Measurements from ENCODE around the gene AKAP6.
"Not testable (repeated sequence)": the region's sequence is repeated elsewhere in the genome, so short reads cannot be mapped to it uniquely, and the experiment has no call there.

AKAP6 gene

DNA sequence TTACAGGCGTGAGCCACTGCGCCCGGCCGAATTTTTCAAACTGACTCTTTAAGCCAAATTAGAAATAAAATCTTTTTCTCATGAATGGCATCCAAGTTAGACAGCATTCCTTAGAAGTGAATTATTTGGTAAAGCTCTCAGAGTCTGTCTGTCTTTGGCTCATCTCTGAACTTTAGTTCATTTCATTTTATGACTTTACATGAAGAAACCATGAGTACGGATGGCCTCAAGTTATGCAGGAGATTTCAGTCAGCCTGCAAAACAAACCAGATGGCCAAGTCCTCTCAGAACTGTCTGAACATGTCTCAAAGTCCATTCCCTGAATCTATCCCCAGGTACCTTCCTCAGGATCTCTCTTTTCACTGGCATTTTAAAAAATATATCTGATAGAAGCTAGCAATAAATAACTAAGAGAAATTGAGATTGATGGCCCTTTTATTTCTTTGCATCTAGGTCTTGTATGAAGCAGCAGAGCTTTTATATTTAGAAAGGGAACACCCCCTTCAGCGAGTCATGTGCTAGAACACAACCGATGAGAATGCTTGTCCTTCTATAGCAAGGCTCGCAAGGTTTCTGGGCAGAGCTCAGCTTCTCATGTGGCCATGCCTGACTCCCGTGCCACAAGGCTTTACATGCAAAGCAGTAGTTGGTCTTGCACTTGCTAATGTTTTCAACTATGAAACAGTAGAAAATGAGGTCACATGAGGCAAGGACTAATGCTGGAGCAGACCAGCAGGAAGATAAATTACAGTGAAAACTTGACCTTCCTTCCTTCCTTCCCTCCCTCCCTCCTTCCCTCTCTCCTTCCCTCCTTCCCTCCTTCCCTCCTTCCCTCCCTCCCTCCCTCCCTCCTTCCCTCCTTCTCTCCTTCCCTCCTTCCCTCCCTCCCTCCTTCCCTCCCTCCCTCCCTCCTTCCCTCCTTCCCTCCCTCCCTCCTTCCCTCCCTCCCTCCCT is 125.0 kb downstream of the AKAP6 start:
- no peak for DNase-seq

DNA sequence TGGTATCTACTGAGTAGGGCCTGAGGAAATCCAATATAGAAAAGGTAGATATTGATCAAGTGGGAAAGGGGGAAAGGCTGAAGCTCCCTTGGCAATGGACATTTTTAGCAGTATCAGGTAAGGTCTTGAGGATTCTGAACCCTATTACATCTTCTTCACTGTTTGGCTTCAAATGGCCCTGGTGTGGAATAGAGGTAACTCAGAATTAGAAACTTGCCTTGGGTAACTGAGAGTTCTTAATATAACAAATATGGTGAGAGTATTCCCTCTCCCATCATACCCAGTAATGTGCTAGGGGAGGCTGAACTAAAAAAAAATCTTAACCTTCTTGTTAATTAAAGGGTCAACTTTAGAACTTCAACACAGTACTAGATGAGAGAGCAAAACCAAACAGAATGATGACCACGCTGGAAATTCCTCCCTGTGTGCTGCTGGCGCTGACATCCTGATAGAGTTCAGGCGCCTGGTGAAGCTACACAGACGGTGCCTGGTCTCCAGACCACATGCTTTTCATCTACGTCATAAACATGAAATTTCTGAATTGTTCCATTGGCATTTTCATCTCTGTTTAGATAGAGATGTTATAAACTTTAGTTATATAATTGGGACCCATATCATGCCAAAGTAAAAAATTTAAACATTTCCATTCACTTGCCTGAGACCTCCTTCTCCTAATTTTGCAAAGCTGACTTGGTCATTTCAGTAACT is 128.3 kb downstream of the AKAP6 start:
- DNase-seq, result no peak

DNA sequence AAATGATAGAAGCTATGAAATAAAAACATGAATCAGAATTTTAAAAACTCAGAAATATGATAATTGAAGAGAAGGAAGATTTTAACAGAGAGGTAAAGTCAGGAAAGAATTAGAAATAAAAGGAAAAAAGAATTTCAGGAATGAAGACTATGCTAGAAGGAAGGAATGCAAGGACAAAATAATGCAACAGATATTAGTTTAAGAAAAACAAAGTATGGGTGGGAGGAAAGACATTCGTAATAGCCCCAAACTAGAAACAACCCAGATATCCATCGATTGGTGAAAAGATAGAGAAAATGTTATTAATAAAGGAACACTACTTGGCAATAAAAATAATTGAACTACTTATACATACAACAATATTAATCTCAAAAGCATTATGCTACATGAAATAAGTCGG is 129.6 kb downstream of the AKAP6 start:
- no peak for DNase-seq

DNA sequence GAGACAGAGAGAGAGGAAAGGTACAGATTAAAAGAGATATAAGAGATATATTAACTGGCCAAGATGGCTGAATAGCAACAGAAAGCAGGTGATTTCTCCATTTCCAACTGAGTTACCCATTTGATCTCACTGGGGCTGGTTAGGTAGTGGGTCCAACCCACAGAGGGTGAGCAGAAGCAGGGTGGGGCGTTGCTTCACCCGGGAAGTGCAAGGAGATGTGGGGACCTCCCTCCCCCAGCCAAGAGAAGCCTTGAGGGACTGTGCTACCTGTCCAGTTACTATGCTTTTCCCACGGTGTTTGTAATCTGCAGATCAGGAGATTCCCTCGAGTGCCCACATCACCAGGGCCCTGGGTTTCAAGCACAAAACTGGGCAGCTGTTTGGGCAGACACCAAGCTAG is 131.2 kb downstream of the AKAP6 start:
- no peak for DNase-seq

DNA sequence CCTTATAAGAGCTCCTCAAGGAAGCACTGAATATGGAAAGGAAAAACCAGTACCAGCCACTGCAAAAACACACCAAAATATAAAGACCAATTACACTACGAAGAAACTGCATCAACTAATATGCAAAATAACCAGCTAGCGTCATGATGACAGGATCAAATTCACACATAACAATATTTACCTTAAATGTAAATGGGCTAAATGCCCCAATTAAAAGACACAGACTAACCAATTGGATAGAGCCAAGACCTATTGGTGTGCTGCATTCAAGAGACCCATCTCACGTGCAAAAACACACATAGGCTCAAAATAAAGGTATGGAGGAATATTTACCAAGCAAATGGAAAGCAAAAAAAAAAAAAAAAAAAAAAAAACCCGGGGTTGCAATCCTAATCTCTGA is 133.5 kb downstream of the AKAP6 start:
- DNase-seq, result not testable (repeated sequence)

DNA sequence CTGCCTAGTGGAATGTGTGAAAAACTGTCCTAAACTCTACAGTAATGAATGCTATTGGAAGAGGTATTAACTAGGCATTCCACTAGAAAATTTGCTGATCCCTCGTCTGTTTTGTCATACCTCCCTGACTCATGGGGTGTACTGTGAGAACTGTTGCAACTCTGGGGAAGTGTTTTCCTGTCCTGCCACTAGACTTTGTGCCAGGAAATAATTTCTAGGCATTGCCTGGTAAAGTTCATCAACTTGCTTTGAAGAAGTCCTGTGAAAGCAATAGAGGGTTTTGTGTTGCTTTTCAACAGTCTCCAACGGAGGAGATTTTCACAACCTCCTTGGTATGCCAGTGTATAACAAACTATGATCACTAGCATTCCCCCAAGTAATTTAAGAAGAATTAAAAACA is 139.9 kb downstream of the AKAP6 start:
- no peak for DNase-seq

DNA sequence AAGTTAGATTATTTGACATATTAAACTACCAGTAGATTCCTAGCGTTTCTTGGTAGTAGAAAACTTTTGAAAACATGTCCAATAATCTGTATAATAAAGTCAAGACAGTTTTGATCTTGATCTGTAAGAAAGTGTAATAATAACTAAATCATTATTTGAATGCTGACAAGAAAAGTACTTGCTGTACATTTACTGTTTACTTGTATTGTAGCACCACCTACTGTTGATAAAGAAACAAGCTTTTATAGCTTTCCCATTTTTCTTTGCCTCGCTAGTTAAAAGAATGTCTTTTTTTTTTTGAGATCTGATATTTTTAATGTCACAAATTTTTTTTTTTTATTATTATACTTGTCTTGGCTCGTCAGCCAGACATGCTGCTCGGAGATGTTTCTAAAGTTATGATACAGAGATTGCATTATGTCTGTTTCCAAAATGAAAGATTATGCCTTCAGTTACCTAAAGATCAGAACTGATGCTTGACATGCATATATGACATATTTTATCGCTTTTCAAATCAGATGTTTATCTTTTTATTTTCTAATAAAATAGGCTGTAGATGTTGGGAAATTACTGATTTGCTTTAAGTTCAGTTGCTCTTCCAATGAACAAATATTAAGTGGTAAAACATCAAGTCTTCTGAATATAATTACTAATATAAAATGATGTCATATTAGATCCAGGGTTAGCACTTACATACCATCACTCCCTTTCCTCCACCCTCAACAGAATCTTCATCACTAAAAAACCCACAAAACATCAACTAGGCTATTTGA is 140.5 kb downstream of the AKAP6 start:
- peak; percentile 64 for DNase-seq

DNA sequence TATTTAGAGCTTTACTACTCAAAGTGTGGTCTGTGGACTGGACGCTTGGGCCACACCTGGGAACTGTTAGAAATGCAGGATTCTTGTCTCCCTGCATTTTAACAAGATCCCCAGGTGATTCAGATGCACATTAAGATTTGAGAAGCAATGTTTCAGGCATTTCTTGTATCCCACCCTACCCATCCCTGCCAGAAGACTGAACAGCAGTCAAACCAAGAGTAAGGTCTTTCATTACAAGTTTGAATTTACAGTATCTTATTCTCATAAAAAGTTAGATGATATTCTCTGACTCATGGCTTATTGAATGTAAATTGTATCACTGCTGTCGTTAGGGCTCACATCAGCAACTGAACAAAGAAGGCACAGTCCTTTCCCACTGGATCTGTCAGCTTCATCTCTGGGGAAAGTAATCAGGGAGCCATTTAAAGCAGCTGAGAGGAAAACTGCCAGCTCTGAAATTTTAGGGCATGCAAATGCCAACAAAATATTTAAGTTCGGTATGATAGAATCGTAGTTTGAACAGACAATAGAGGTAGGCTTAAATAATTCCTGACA is 141.1 kb downstream of the AKAP6 start:
- DNase-seq, result no peak

DNA sequence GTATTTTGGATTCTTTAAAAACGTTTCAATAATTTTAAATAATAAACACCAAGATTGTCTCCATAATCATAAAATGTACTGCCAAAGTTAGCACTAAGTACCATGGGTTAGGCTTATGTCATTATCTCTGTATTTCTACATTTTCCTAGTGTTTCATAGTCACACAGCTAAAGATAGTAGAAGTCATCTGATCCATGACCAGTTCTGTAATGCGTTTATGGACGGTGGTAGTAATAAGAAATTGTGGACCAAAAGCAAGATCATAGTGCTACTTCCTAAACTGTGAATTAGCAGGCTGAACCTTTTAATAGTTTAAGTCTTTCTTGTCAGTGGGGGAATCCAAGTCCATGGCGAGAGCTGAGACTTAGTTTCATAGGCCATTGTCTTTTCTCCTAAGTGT is 142.1 kb downstream of the AKAP6 start:
- no peak for DNase-seq

DNA sequence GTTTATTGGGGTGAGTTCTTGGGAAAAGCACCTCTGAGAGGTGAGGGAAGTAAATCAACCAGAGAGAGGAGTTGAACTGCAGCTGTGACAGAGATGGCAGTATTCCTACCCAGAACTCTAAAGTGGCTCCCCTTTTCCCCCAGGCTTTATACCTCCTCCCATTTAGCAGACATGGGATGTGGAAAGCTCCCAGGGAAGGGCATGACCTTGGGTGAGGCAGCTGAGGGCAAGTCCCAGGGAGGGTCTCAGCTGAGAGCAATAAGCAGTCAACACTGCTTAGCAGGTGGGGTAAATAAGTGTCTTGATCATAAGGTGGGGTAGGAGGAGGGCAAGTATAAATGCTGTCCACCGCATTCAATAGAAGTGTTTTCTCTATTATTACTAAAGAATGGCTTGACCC is 143.0 kb downstream of the AKAP6 start:
- no peak for DNase-seq

DNA sequence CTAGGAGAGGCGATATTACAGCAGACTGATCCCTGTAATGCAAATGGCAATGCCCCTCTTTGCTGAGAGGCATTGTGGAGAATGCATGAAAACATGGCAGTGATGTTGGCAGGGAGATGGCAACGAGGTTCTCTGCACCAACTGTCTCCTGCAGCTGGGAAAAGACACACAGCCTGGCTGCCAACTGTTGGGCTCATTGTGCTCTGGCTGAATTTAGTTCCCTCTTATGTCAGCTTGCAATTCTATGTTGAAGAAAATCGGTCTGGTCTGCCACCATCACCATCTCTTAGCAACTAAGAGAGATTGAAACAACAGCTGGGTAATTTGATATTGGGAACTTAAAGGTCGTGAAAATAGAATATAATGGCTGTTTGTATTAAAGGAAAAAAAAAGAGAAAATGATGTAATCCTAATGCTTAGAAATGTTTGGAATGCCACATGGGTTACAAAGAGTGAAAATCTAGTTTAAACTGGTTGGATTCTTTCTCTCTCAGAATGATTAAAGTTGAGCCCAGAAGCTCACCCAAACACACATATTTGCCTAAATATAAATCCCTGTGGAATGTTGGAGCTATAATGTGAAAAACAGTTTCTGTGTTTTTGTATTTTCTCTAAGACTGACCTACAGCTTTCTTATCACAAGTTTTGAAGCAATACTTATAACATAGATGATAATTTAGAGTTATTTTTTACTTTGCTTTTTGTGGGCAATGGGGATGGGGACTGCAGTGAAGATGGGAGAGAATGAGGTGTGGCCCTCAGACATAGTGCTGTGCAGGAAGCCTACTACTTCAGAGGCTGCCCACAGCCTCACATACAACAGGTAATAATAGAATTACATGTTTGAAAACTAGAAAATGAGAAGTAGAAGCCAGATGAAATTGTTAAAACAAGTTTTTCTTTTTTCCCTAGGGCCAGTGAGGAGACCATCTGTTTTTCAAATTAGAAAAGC is 143.7 kb downstream of the AKAP6 start:
- DNase-seq, result peak; percentile 41

DNA sequence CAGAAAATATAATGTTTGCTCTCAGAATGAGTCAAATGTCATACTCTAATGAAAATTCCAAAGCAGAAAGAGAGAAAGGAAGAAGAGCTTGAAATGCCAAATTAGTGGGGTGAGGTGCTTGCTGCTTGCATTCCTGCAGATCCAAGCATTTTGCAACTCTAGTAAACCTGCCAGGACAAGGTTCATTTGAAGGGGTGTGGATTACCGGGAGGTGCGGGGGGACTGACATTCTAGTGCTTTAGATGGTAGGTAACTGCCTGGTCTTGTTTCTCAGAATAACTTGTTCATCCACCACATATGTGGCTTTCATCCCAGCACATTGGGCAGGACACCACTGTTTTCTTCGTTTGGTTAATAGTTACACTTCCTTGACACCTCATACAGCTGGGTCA is 144.4 kb downstream of the AKAP6 start:
- no peak for DNase-seq

DNA sequence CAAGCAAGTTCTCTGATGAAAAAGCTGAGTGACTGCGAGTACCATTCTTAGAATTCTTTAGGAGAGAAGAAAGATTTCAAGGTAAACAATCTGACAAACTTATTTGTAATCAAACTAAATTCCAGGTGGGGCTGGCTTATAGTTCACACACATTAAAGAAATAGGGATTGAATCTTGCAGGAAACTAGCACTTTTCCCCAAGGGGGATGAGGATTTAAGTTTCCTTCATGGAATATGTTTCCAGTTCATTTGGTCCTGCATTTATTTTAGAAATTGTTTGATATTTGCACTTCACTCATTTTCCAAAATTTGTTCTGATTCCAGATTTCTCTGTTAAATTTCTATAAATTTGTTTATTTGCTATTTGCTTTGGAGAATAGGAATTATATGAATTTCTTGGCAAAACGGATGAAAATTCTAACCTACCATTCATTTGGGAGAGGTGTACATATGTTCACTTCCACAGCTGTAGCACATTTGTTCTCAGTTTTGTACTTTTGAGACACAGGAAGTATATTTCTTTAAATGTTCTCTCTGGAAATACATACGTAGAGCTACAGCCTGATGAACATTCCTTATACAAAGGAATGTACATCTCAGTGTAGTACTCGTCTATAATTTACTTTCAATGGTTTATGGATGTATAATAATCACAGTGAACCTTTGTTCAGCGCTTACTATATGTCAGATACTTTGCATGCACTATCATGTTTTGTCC is 145.5 kb downstream of the AKAP6 start:
- no peak for DNase-seq

DNA sequence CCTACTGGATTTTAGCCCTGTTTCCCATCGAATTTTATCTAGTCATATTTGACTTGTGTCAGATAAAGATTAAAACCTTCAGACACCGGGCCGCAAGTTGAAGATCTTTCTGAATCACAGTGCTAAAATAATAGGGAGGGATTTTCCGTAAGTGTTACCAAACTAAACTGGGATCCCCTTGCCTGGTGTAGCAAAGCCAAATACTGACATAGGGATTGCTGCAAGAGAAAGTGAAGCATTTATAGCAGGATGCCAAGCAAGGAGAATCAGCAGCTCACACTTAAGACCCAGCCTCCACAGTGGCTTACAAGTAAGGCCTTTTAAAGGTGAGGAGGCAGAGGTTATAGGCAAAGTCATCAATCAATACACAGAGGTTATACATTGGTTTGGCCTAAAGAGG is 147.4 kb downstream of the AKAP6 start:
- no peak for DNase-seq

DNA sequence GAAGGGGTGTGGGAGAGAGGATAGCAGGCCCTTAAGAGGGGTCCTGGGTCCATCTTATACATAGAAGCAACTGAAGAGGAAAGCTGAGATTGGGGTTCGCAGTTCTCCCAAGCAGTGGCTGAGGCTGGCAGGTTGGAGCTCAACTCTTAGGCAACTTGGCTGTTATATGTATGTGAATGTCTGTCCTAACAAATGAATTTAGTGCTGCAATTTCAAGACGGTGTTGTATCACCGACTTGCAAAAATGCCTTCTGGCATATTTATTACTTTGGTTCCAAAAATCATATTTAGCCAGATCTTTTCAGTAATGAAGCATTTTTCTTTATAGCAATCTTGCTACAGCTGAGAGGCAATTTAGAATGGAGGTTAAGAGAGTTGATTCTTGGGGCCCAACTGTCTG is 148.3 kb downstream of the AKAP6 start:
- DNase-seq, result no peak

DNA sequence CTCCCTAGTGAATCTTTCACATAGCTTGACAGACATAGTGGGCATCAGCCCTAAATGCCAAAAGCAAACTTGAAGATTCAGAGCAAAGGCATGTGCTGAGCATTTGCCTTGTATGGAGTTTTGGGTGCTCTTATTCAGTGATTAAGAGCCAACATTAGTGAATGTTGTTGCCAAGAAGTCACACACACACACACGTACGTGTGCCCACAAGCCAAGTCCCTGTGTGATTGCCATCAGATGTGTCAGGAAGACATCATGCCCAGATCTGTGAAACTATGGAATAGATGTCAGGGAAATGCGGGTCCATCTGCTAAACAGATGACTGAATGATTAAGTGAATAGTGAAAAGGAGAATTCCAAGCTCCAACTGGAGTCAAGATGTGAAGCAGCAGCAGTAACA is 149.0 kb downstream of the AKAP6 start:
- DNase-seq, result no peak

DNA sequence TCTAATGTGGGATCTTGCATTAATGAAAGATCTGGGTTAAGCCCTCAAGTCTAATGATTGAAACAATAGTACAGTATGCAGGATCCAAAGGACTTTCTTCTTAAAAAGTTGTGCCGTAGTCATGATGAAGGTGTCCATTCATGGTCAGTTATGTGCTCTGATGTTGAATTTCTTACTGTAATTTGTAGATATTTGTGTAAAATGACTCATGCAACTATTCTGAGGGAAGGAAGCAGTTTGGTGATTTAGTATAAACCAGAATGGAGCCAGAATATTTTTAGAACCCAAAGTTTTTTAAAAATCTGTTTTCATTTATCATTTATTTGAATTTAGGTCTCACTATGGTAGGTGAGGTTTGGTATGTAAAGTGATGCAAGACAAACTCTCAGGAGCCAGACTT is 151.2 kb downstream of the AKAP6 start:
- no peak for DNase-seq

DNA sequence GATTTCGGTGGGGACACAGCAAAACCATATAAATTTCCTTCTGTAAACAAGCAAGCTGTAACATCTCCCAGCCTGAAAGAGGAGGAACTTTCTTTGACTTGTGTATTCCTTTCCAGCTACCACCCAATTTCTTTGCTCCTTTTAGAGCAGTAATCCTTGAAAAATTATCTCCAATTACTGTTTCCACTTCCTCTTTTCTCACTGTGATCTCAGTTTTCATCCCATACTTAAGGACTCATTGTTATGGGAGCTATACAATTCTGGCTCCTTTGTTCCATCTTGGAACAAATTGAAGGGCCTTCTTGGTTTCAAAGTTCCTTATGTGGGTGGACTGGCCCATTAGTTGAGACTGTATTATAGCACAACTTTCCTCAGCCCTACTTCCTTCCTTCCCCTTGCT is 152.6 kb downstream of the AKAP6 start:
- DNase-seq, result no peak

DNA sequence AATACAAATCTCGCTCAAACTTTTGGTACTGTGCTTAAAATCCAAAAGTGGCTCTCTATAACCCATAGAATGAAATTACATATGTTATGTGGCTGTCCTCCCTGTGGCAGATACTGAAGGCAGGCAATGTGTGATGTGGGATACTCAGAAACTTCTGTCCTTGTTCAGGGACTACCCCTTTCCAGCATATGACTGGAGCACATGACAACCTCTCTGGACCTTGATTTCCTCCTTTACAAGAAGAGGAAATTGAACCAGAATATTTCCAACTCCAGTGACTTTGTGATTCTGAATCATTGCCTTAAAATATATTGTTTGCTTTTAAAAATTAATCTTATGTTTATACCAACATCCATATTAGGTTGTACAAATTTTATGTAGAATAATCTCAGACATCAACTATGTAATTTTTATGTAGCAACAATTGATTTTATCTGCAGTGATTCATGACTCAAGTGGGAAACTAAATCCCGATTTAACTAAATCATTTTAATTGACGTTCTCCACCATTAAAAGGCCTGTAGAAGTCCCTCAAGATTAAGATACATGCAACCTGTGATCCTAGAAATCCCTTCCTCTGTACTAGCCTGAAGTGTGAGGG is 162.4 kb downstream of the AKAP6 start:
- no peak for DNase-seq

DNA sequence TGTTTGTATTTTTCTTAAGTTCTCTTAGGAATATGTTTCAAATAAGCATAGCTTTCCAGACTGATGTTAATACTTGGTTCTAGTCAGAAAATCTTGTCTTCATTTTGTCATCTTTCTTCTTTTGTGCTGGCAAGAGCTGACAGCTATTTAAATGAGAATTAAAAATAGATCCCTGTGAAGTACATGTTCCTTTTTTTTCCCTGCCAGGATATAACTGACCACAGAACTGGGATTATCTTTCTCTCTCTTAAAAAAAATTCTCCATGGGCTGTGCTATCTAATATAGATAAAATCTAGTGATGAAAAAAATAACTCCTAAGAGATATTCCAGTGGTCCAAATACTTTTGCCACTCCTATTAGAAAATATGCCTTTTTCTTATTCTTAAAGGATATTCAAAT is 163.4 kb downstream of the AKAP6 start:
- DNase-seq, result no peak
